Measurements from ENCODE around the gene RBM12.
A peak's percentile ranks its signal among the peaks of the same experiment; 100 is the strongest.
"Not testable (repeated sequence)": the region's sequence is repeated elsewhere in the genome, so short reads cannot be mapped to it uniquely, and the experiment has no call there.

Gene RBM12

GRCh38 chr20:35664466-35665206 lies at the start of gene RBM12, which contains the start of gene CPNE1:
Gene RBM12, minus strand, starts transcription at chr20:35664900. Its CDS starts 9,578 bp downstream, at chr20:35655322.
Gene CPNE1, minus strand, starts transcription at chr20:35664900. Its CDS starts 31,977 bp downstream, at chr20:35632923.
- DNase-seq: peak; percentile 91 to 97 (median 97)

GRCh38 chr20:35714127-35714526 lies 49.4 kb upstream of the RBM12 start:
- DNase-seq: no peak

- DNase-seq: not testable (repeated sequence)
Observed at GRCh38 chr20:35713120-35713519, 48.4 kb upstream of the RBM12 start.

GRCh38 chr20:35711588-35712209 lies 47.0 kb upstream of the RBM12 start:
- no peak for DNase-seq

DNA sequence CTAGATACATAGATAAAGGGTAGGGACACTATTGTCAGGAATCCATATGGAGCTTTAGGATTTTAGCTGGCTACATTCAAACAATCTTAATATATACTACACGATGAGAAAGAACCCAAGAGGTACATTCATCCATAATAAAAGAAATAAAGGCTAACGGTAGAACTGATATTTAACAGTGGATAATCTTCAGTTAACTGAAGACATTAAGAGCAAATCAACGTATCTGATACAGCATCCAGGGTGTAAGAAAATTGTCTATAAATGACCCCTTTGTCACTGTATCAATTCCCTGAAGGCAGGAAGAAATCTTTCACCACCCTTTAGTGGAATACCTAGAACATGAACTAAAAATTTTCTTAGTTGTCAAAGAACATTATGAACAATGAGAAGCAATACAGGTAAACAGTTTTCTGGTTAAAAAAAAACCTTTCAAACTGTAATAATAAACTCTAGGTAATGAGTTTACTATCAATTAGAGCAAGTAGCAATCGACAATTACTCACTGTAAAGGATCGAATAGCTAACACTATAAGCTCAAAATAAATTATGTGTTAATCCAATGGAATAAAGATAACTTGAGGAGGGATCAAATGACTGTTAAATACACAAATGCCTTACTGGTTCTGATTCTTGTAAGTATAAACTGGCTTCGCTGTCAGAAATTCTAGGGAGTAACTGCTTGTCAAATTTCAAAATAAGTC lies 46.3 kb upstream of the RBM12 start:
- DNase-seq: no peak

DNA sequence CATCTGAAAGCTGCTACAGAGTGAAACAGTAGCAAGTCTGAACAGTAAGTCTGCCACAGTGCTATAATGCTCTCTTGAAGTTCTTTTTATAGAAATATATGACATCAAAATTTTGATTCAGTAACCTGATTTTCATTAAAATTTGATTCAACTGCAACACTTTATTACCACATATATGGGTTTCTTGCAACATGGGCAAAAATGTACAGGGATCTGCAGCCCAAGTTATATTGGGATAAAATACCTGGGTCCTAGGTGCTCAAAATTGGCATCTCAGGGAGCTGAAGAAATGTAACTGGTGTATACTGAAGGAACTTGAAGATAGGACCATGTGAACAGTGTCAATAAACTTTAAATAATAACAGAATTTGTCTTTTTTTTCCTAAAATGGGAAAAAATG lies 45.3 kb upstream of the RBM12 start:
- DNase-seq: no peak

DNA sequence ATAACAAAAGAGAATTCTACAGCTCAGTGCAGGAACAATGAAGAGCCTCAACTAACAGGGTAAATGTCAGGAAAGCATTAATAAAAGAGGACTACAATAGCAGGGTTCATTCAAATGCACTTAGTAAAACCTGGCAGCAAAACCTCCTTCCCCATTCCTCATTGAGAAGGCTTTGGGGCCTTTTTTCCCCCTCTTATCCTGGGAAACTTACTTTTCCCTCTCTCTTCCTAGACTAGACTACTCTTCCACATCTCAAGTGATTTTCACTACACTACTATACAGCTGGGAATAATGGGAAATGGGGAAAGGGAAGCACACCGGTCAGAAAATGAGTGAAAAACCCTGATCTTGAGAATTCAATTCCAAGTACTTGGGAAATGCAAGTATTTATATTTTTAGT lies 44.6 kb upstream of the RBM12 start:
- no peak for DNase-seq

DNA sequence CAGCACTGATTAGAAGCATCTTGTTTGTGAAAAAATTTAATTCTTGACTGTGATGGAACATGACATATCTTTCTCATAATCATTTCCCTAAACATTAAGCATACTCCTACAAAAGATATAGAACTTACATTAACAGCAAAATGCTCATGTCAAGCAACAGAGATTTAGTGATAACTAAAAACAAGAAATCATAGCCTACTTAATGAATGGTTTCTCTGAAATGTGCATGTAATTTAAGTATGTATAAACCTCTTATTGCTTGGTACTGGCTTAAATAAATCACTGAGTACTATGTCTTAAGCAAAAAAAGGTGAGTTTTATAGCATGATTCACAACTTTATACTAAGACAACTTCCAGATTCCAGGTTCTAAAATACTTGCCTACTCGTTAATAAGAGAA lies 43.8 kb upstream of the RBM12 start:
- DNase-seq: no peak

GRCh38 chr20:35706591-35707529 lies 42.2 kb upstream of the RBM12 start:
- not testable (repeated sequence) for DNase-seq

GRCh38 chr20:35705894-35706293 lies 41.2 kb upstream of the RBM12 start:
- not testable (repeated sequence) for DNase-seq

DNA sequence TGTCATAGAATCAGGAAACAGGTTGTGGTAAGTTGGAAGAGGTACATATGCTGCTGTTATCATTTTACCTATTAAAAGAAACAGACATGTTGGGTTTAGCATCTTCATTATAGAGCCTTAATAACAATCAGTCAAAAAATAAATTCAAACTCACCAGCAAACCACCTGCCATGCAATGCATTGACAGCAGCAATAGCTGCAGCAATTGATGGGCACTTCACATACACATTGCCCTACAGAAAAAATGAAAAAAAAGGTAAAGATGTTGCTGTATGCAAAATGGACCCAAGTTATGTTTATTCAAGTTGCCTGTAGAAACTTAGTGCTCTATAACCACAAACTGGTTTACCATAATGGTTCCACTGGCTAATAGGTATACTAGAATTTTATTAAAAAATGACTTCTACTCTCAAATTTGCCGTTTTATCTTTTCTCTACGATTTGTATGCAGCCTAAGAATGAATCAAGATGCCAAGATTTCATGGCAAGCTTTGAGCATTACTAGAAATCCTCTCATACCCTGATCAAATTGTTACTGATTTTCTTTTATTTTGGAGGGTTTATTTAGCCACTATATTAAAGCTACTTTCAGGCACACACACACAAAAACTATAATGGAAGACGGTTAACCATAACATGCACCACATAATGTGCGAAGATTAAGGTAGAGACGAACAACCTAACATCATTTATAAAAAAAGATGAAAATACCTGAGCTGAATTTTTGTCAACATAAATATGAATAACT lies 40.0 kb upstream of the RBM12 start:
- DNase-seq: no peak

- no peak for DNase-seq
Observed at GRCh38 chr20:35702824-35703695, 38.4 kb upstream of the RBM12 start.

- DNase-seq: peak in 1 of 3 experiments; percentile 26
Observed at GRCh38 chr20:35702051-35702823, 37.5 kb upstream of the RBM12 start.

DNA sequence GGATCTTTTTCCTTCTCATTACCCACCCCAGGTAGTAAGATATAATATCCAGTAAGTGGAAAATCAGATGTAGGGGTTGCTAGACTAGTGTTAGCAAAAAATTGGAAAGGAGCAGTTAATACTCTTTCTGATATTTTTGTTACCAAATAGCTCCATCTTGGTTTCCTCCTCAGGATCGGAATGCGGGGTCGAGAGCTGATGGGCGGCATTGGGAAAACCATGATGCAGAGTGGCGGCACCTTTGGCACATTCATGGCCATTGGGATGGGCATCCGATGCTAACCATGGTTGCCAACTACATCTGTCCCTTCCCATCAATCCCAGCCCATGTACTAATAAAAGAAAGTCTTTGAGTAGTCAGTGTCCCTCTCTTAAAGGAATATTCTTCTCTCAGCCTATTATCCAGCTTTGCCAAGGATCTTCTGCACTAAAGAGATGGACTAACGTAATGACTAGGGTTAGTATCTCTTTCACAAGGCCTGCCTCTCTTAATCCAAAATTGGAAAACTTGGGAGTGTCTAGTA lies 36.0 kb upstream of the RBM12 start:
- DNase-seq: peak in 1 of 3 experiments; percentile 32

DNA sequence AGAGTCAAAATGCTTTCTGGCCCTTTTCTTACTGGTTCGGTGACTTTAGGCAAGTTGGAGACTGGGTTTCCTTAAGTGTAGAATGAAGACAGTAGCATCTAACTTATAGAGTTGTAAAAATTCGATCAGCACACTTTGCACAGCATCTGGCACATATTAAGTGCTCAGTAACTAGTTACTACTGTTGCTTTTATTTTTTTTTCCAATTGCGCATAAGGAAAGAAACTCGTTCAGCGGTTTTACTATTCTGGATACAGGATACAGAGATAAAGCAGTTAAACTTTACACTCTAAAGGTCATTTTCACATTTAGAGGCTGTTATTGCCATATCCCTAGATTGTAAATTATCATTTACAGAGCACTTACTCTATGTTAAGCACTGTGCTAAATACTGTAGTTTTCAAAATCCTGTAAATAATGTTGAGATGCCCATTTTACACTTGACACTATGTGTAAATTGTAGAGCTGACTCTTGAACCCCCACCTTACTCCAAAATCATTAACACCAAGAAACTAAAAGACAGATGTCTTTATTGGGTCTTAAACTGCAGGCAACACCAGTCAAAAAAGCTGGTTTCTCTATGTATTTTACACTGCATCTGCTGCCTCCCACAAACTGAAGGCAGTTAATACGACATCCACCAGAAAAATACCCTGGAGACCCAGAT lies 35.4 kb upstream of the RBM12 start:
- peak in 1 of 3 experiments; percentile 35 for DNase-seq

- peak; percentile 82 to 91 (median 86) for DNase-seq
Observed at GRCh38 chr20:35699127-35699956, 34.6 kb upstream of the RBM12 start, which contains the start of the genes NFS1 and ROMO1. Gene NFS1, minus strand, starts transcription at chr20:35699352. Its CDS starts 64 bp downstream, at chr20:35699288. Gene ROMO1, plus strand, starts transcription at chr20:35699405. Its CDS starts 228 bp downstream, at chr20:35699633.

GRCh38 chr20:35698298-35699126 lies 33.8 kb upstream of the RBM12 start:
- peak in 2 of 3 experiments; percentile 65 to 76 for DNase-seq
